Measurements from ENCODE around the gene LINC01488. TPM values are rescaled to one million over a fixed set of nuclear protein-coding genes. Genes with fewer than 3 reads are reported as not detected.

The LINC01488 gene
- total and polyA plus RNA-seq, 9 of the 15 experiments (the other 6 are each of a cell fraction or from before 2014, with no cell fraction given) = not detected

GRCh38 chr11:69436041-69436982, 45.2 kb upstream of the LINC01488 start (continued):
- TF ChIP-seq ZNF76 (CRISPR knock-in tag; IDR thresholded peaks at IDR 0.05; ENCODE audit: borderline replicate concordance) (no peak), E2F6 (IDR thresholded peaks at IDR 0.05; ENCODE audit: borderline replicate concordance in 1 of 2, extremely low read depth in 1 of 2, insufficient read depth in 1 of 2, insufficient read length in 1 of 2, low read depth in 1 of 2, low read length in 1 of 2, poor library complexity in 1 of 2, severe bottlenecking in 1 of 2) (peak; percentile 46 to 63), NR4A1 (CRISPR knock-in tag; IDR thresholded peaks at IDR 0.05) (no peak), NR4A1 (tag; IDR thresholded peaks at IDR 0.05) (no peak), GABPB1 (CRISPR knock-in tag; IDR thresholded peaks at IDR 0.05) (peak; percentile 33; the same call in 1 of the 2 replicates), NELFE (IDR thresholded peaks at IDR 0.05; ENCODE audit: insufficient read depth, insufficient read length) (no peak), SNIP1 (IDR thresholded peaks at IDR 0.05; ENCODE audit: low read depth) (no peak), GTF2B (IDR thresholded peaks at IDR 0.05; ENCODE audit: extremely low read depth, insufficient read length) (no peak), TSHZ1 (CRISPR knock-in tag; IDR thresholded peaks at IDR 0.05) (no peak), SOX6 (IDR thresholded peaks at IDR 0.05) (no peak), ZNF174 (CRISPR knock-in tag; IDR thresholded peaks at IDR 0.05) (no peak), USF2 (CRISPR knock-in tag; IDR thresholded peaks at IDR 0.05) (no peak), NR2C2 (CRISPR knock-in tag; IDR thresholded peaks at IDR 0.05) (0 out of 2 replicates have a peak, but pooled peaks have one; percentile 37), NR2C2 (tag; IDR thresholded peaks at IDR 0.05) (peak; percentile 24; the same call in 1 of the 2 replicates), OTX1 (CRISPR knock-in tag; IDR thresholded peaks at IDR 0.05) (no peak), ELK3 (CRISPR knock-in tag; IDR thresholded peaks at IDR 0.05) (no peak), ZNF316 (IDR thresholded peaks at IDR 0.05) (no peak)

All from K562 (cell line).